H9 (cell line): Measurements from ENCODE around the gene LUZP2. TPM values are rescaled to one million over a fixed set of nuclear protein-coding genes. Genes with fewer than 3 reads are reported as not detected.
A peak's percentile ranks its signal among the peaks of the same experiment; 100 is the strongest.

Experiments used
- DNase-seq: peaks from one replicate; pipeline ENCODE4 v3.0.0-alpha.2; 2017
- H2AFZ ChIP-seq: one replicate; pipeline ENCODE4 v1.6.1; 2013; ENCODE audit warnings: mild to moderate bottlenecking, low read length, control low read depth, moderate library complexity
- H2AK5ac ChIP-seq: 2 replicates; pipeline ENCODE4 v1.6.1; 2013; ENCODE audit warnings: low read length, control low read depth, mixed read lengths; ENCODE audit not compliant: insufficient read length
- H2BK120ac ChIP-seq: one replicate; pipeline ENCODE4 v1.6.1; 2013; ENCODE audit warnings: low read depth, mild to moderate bottlenecking, low read length, control low read depth, inconsistent platforms; ENCODE audit not compliant: poor library complexity, severe bottlenecking
- H2BK12ac ChIP-seq: 2 replicates; pipeline ENCODE4 v1.6.1; 2013; ENCODE audit warnings: low read length, control low read depth, mixed read lengths, low read depth; ENCODE audit not compliant: insufficient read length
- H2BK15ac ChIP-seq: 2 replicates; pipeline ENCODE4 v1.6.1; 2013; ENCODE audit warnings: low read depth, low read length, control low read depth
- H2BK20ac ChIP-seq: one replicate; pipeline ENCODE4 v1.6.1; 2013; ENCODE audit warnings: low read depth, mild to moderate bottlenecking, low read length, control low read depth, inconsistent platforms; ENCODE audit not compliant: poor library complexity, severe bottlenecking
- H2BK5ac ChIP-seq: 2 replicates; pipeline ENCODE4 v1.6.1; 2013; ENCODE audit warnings: low read length, control low read depth, mixed read lengths; ENCODE audit not compliant: insufficient read length
- H3K14ac ChIP-seq: 2 replicates; pipeline ENCODE4 v1.6.1; 2013; ENCODE audit warnings: low read length, control low read depth; ENCODE audit not compliant: insufficient read depth
- H3K18ac ChIP-seq: 2 replicates; pipeline ENCODE4 v1.6.1; 2013; ENCODE audit warnings: low read depth, mild to moderate bottlenecking, mixed read lengths, low read length, control low read depth; ENCODE audit not compliant: insufficient read length
- H3K23ac ChIP-seq: 2 replicates; pipeline ENCODE4 v1.6.1; 2013; ENCODE audit warnings: low read length, control low read depth, mixed read lengths, low read depth; ENCODE audit not compliant: insufficient read length
- H3K23me2 ChIP-seq: 2 replicates; pipeline ENCODE4 v1.6.1; 2013; ENCODE audit warnings: low read depth, mild to moderate bottlenecking, mixed read lengths, low read length, control low read depth; ENCODE audit not compliant: insufficient read length, poor library complexity, severe bottlenecking
- H3K27ac ChIP-seq: 2 replicates; pipeline ENCODE4 v1.5.1; 2013; ENCODE audit warnings: low read length, control low read depth, mixed read lengths, low read depth; ENCODE audit not compliant: insufficient read length
- H3K27me3 ChIP-seq: 2 replicates; pipeline ENCODE4 v1.6.1; 2013; ENCODE audit warnings: low read length, control low read depth, inconsistent platforms; ENCODE audit not compliant: insufficient read depth
- H3K4ac ChIP-seq: 2 replicates; pipeline ENCODE4 v1.6.1; 2013; ENCODE audit warnings: low read depth, mild to moderate bottlenecking, control low read depth, inconsistent platforms, low read length, moderate library complexity
- H3K4me1 ChIP-seq: 2 replicates; pipeline ENCODE4 v1.6.1; 2013; ENCODE audit warnings: low read length, control low read depth, inconsistent platforms; ENCODE audit not compliant: insufficient read depth
- H3K4me2 ChIP-seq: 2 replicates; pipeline ENCODE4 v1.6.1; 2013; ENCODE audit warnings: low read length, control low read depth, mixed read lengths; ENCODE audit not compliant: insufficient read length, insufficient read depth
- H3K56ac ChIP-seq: 2 replicates; pipeline ENCODE4 v1.6.1; 2013; ENCODE audit warnings: low read depth, mild to moderate bottlenecking, mixed read lengths, low read length, control low read depth; ENCODE audit not compliant: insufficient read length
- H3K79me1 ChIP-seq: 2 replicates; pipeline ENCODE4 v1.6.1; 2013; ENCODE audit warnings: low read depth, mild to moderate bottlenecking, moderate library complexity, low read length, control low read depth, inconsistent platforms; ENCODE audit not compliant: insufficient read depth, poor library complexity, severe bottlenecking
- H3K79me2 ChIP-seq: 2 replicates; pipeline ENCODE4 v1.6.1; 2013; ENCODE audit warnings: low read length, control low read depth, inconsistent platforms; ENCODE audit not compliant: insufficient read depth
- H3K9ac ChIP-seq: 2 replicates; pipeline ENCODE4 v1.6.1; 2013; ENCODE audit warnings: low read length, control low read depth, mixed read lengths; ENCODE audit not compliant: insufficient read length; ENCODE audit errors: extremely low read depth
- H3K9me3 ChIP-seq: one replicate; pipeline ENCODE4 v1.6.1; 2013; ENCODE audit warnings: low read depth, low read length, inconsistent platforms; ENCODE audit not compliant: control insufficient read depth
- H3T11ph ChIP-seq: one replicate; pipeline ENCODE4 v1.6.1; 2013; ENCODE audit warnings: mild to moderate bottlenecking, low read length, control low read depth, inconsistent platforms
- H4K20me1 ChIP-seq: one replicate; pipeline ENCODE4 v1.6.1; 2013; ENCODE audit not compliant: control insufficient read depth, insufficient read length, insufficient read depth
- H4K5ac ChIP-seq: 2 replicates; pipeline ENCODE4 v1.6.1; 2013; ENCODE audit warnings: low read depth, mild to moderate bottlenecking, mixed read lengths, low read length, control low read depth; ENCODE audit not compliant: insufficient read length
- H4K8ac ChIP-seq: replicated peaks from 2 replicates; pipeline ENCODE4 v1.6.1; 2013; ENCODE audit warnings: low read length, control low read depth, mixed read lengths, low read depth; ENCODE audit not compliant: insufficient read length
- H4K91ac ChIP-seq: 2 replicates; pipeline ENCODE4 v1.6.1; 2013; ENCODE audit warnings: low read depth, mild to moderate bottlenecking, moderate library complexity, mixed read lengths, low read length, control low read depth; ENCODE audit not compliant: insufficient read length
- H3K27ac Mint-ChIP-seq, 3 experiments: 2 replicates in 2 of 3; 3 replicates in 1 of 3; pipeline ENCODE4 v1.8.0; 2020 to 2021; ENCODE audit warnings: mixed read lengths in 3 of 3, mild to moderate bottlenecking in 1 of 3, moderate library complexity in 1 of 3
- H3K27me3 Mint-ChIP-seq: 2 replicates; pipeline ENCODE4 v1.8.0; 2021; ENCODE audit warnings: low read depth, mild to moderate bottlenecking, moderate library complexity, mixed read lengths
- H3K36me3 Mint-ChIP-seq, 3 experiments: 2 replicates in 2 of 3; 3 replicates in 1 of 3; pipeline ENCODE4 v1.8.0; 2020 to 2021; ENCODE audit warnings: low read depth in 3 of 3, mixed read lengths in 3 of 3; ENCODE audit not compliant: insufficient read depth in 1 of 3
- H3K4me1 Mint-ChIP-seq, 2 experiments: 2 replicates each; pipeline ENCODE4 v1.8.0; 2020; ENCODE audit warnings: mixed read lengths in 2 of 2
- H3K4me3 Mint-ChIP-seq, 2 experiments: 2 replicates in 1 of 2; 3 replicates in 1 of 2; pipeline ENCODE4 v1.8.0; 2020 to 2021; ENCODE audit warnings: mild to moderate bottlenecking in 2 of 2, mixed read lengths in 2 of 2, moderate library complexity in 1 of 2
- H3K9me3 Mint-ChIP-seq, 2 experiments: 2 replicates in 1 of 2; 3 replicates in 1 of 2; pipeline ENCODE4 v1.8.0; 2020; ENCODE audit warnings: mild to moderate bottlenecking in 2 of 2, mixed read lengths in 2 of 2, moderate library complexity in 1 of 2
- CTCF ChIP-seq: fragments of 200-600 bp; sonication (generic); conservative IDR thresholded peaks from 3 replicates; pipeline ENCODE4 v1.8.0; 2021; ENCODE audit warnings: antibody characterized with exemption, mild to moderate bottlenecking
- WGBS: extraction: QIAGEN DNeasy Blood & Tissue Kit; methylation state at CpG from one replicate; pipeline ENCODE4 v1.1.7; 2013; ENCODE audit warnings: missing lambda C conversion rate, low lambda C conversion rate, mixed read lengths; ENCODE audit not compliant: insufficient read length; ENCODE audit errors: extremely low coverage; 5-methylcytosine and 5-hydroxymethylcytosine counted together
- total RNA-seq: library from RNA; stranded (reverse); gene quantifications from 2 replicates; pipeline ENCODE4 v1.2.1, GENCODE V29; 2021

Gene LUZP2
- total RNA-seq, 1 experiment from 2014 or later = 25.4 TPM

DNA sequence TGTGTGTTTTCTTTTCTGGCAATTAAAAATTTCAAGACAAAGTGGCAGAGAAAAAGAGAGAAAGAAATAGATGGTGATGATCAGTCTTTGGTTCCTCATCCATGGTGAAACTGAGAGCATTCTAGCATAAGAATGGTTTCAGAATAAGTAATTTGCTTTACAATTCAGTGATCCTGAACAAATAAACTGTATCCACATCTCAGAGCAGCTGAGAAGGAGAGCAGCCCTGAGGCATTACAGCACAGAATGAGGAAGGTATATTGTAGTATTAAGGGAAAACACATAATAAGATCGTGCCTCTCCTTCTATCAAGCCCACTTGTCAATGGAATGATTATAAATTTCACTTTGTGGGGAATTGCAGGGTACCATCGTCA lies 17.4 kb downstream of the LUZP2 start:
- Histone ChIP-seq H3K56ac (no peak overlapping the region), H3K9me3 (no peaks in the 10 kb centered on the region), H2BK5ac (no peak overlapping the region), H4K5ac (no peak overlapping the region), H3K9ac (no peak overlapping the region), H4K20me1 (no peaks in the 10 kb centered on the region), H3K27me3 (no peaks in the 10 kb centered on the region), H2AK5ac (no peak overlapping the region), H3K23ac (no peak overlapping the region), H2BK20ac (no peak overlapping the region), H3K27ac (peak overlapping the region; percentile 41), H3T11ph (no peak overlapping the region), H3K23me2 (no peaks in the 10 kb centered on the region), H3K18ac (no peak overlapping the region), H3K79me1 (no peaks in the 10 kb centered on the region), H3K4me2 (peak overlapping the region; percentile 46), H2BK120ac (no peak overlapping the region), H3K14ac (no peak overlapping the region), H2AFZ (no peak overlapping the region), H3K4me1 (peaks cover 2% of the 10 kb centered on the region; the same call in 1 of the 2 replicates), H4K8ac (no peak overlapping the region), H3K4ac (no peak overlapping the region), H2BK12ac (no peak overlapping the region), H3K79me2 (no peaks in the 10 kb centered on the region), H2BK15ac (no peak overlapping the region), H4K91ac (no peak overlapping the region)
- H3K27ac Mint-ChIP-seq = peak overlapping the region in 2 of 3 experiments; percentile 21 to 99; a peak in 4 of 7 replicates
- H3K27me3 Mint-ChIP-seq = no peaks in the 10 kb centered on the region
- no peaks in the 10 kb centered on the region for H3K9me3 Mint-ChIP-seq
- peaks cover 0 to 5% (median 0%) of the 10 kb centered on the region in 3 experiments; a peak in 1 of 7 replicates for H3K36me3 Mint-ChIP-seq
- no peak for TF ChIP-seq CTCF
- no CpG with 5 or more reads among the region's 2 CpGs for WGBS
- peaks cover 41 to 44% of the 10 kb centered on the region in 2 experiments for H3K4me1 Mint-ChIP-seq
- no peak overlapping the region for H3K4me3 Mint-ChIP-seq
- DNase-seq = no peak
